ENCODE data around the gene NTRK3.

The NTRK3 gene

DNA sequence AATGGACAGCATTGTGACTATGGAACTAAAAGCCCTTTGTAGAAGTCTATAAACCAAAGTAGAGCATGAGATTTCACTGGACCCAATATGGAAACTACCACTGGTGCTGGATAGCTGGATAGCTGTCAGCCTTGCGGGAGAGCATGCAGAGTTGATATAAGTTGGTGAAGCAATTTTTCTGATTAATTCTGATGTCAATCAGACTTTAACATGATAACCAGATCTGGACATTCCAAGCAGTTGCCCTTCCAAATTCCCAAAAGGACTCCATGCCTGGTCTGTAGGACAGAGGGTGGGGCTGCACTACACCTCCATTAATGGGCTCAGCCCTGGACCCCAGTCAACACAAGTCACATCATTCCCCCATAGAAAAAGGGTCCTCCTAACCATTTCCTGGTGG is 437.8 kb downstream of the NTRK3 start:
- DNase-seq (ENCODE audit: low read depth in 1 of 2, low spot score in 1 of 2): no peak
- Histone ChIP-seq H3K4me3 (replicated peaks; ENCODE audit: insufficient read depth, low read length) (no peak overlapping the region), H3K27me3 (ENCODE audit: insufficient read depth, poor library complexity, severe bottlenecking) (peaks cover 2% of the 10 kb centered on the region), H3K27ac (replicated peaks) (no peak overlapping the region)
- TF ChIP-seq REST (IDR thresholded peaks at IDR 0.05; ENCODE audit: insufficient replicate concordance, low read depth) (no peak), CTCF (IDR thresholded peaks at IDR 0.05; ENCODE audit: insufficient read depth, low read length) (no peak)

DNA sequence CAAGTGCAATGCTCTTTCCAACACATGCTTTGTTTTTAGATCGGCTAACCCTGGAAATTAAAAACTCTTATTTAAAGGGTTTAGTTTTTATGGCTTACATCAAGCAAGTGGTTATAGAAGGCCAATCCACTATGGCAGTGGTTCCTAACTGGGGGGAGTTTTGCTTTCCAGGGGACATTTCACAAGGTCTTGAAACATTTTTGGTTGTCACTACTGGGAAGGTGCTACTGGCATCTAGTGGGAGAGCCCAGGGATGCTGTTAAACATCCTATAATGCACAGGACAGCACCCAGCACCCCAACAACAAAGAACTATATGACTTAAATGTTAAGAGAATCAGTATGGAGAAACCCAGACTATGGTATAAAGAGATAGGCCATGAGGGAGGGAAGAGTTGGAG is 439.0 kb downstream of the NTRK3 start:
- Histone ChIP-seq H3K27me3 (ENCODE audit: insufficient read depth, poor library complexity, severe bottlenecking) (peaks cover 2% of the 10 kb centered on the region), H3K4me3 (replicated peaks; ENCODE audit: insufficient read depth, low read length) (no peak overlapping the region), H3K27ac (replicated peaks) (no peak overlapping the region)
- DNase-seq (ENCODE audit: low read depth in 1 of 2, low spot score in 1 of 2): no peak
- no peak for TF ChIP-seq SPI1 (IDR thresholded peaks at IDR 0.05; ENCODE audit: borderline replicate concordance, low read depth)
- no peak for TF ChIP-seq POLR2AphosphoS5 (IDR thresholded peaks at IDR 0.05; ENCODE audit: low read depth)
- TF ChIP-seq CTCF (IDR thresholded peaks at IDR 0.05; ENCODE audit: insufficient read depth, low read length): no peak
- TF ChIP-seq GABPA (IDR thresholded peaks at IDR 0.05; ENCODE audit: low read depth): no peak
- TF ChIP-seq REST (IDR thresholded peaks at IDR 0.05; ENCODE audit: insufficient replicate concordance, low read depth): no peak

- DNase-seq (ENCODE audit: low read depth in 1 of 2, low spot score in 1 of 2): no peak
- H3K27ac ChIP-seq (replicated peaks): no peak overlapping the region
- no peak for TF ChIP-seq GABPA (IDR thresholded peaks at IDR 0.05; ENCODE audit: low read depth)
- no peak for TF ChIP-seq REST (IDR thresholded peaks at IDR 0.05; ENCODE audit: insufficient replicate concordance, low read depth)
- TF ChIP-seq CTCF (IDR thresholded peaks at IDR 0.05; ENCODE audit: insufficient read depth, low read length): no peak
- TF ChIP-seq POLR2AphosphoS5 (IDR thresholded peaks at IDR 0.05; ENCODE audit: low read depth): no peak
- TF ChIP-seq SPI1 (IDR thresholded peaks at IDR 0.05; ENCODE audit: borderline replicate concordance, low read depth): no peak
- H3K4me3 ChIP-seq (replicated peaks; ENCODE audit: insufficient read depth, low read length): no peak overlapping the region
- peaks cover 2% of the 10 kb centered on the region for H3K27me3 ChIP-seq (ENCODE audit: insufficient read depth, poor library complexity, severe bottlenecking)
Measured at GRCh38 chr15:87816811-87817210, 439.7 kb downstream of the NTRK3 start.
